GM18511 (cell line): ENCODE results near the gene TRPC4AP.

Experiments
- ATAC-seq: cut with Tn5 transposase; IDR thresholded peaks from one replicate; pipeline ENCODE4 v1.9.1; 2021; ENCODE audit warnings: mild to moderate bottlenecking, moderate library complexity; ENCODE audit not compliant: unreplicated experiment

TRPC4AP gene

DNA sequence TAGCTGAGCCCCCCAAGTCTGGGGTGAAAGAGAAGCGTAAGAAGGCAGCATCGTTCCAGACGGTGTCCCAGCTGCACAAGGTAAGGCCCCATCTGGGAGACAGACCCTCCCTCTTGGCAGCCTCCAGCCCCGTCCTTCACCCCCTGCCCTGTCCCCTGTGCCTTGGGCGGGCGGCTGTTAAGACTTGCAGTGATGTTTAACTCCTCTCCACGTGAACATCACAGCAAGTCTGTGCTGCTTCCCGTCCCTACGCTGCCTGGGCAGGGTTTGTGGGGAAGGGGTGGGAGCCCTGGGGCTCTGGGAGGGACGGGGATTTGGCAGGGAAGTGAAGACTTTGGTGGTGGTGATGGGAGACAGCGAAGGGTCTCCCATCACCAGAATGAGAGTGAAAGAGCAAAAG, 102.4 kb downstream of the TRPC4AP start:
- no peak for ATAC-seq

DNA sequence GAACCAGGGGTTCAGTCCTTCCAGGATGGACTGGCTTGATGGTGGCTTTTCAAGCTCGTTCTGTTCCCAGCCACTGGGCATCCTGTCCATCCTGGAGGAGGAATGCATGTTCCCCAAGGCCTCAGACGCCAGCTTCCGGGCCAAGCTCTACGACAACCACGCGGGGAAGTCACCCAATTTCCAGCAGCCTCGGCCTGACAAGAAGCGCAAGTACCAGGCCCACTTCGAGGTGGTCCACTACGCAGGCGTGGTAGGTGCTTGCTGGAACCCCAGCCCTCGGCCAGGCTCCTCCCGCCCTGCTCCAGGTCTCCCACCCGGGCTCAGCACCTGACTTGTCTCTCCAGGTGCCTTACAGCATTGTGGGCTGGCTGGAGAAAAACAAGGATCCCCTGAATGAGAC, 102.9 kb downstream of the TRPC4AP start:
- no peak for ATAC-seq

DNA sequence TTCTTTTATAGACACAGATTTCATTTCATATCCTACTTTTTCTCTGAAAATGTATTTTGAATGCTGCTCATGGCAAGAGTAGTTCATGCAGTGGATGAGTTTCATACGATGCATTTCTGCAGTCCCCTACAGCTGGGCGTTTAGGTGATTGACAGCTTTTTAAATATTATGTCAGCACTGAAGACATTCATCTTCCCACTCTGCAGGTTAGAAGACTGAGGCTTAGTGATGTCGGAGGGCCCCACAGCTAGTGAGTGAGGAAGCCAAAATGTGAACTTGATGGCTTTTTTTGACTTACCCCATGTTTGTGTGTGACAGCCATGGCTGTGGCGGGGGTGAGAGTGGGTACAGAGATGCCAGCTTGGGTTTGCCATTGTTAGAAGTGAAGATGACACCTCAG, 103.5 kb downstream of the TRPC4AP start:
- ATAC-seq: no peak

DNA sequence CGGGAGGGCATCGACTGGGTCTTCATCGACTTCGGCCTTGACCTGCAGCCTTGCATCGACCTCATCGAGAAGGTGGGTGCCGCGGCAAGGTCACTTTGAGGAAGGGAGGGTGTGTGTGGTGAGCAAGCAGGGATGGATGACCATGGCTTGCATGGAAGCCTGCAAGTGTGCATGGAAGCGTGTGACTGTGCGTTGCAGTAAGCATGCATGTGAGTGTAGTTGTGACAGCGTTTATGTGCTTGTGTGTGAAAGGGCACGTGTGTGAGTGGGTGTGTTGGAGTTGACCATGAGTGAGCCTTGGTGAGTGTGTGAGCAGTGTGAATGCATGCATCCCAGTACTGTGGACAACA, 104.4 kb downstream of the TRPC4AP start:
- ATAC-seq: no peak

DNA sequence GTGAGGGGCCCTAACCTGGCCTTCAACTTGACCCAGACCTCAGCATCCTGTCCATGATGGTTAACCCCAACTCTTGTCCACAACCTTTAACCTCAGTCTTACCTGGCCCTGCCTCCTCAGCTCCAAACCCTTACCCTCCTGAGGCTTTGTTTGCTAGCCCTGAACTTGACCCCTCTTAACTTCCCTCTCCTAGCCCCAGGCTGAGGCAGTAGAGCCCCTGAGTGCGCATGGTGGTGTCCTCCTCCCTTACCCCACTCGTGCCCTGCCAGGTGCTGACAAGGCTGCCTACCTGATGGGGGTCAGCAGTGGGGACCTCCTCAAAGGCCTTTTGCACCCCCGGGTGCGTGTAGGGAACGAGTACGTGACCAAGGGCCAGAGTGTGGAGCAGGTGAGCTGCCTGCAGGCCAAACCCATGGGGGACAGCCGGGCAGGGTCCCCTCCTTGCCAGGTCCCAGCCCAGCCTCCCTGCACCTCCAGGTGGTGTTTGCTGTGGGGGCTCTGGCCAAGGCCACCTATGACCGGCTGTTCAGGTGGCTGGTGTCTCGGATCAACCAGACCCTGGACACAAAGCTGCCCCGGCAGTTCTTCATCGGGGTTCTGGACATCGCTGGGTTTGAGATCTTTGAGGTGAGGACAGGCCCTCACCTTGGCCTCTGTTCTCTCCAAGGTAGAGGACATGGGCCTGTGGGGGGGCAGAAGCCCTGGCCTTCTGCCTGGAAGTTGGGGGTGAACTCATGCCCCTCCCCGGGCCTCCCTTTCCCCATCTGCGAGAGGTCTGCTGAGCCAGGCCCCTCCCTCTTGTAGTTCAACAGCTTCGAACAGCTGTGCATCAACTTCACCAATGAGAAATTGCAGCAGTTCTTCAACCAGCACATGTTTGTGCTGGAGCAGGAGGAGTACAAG, 105.1 kb downstream of the TRPC4AP start:
- ATAC-seq: no peak

DNA sequence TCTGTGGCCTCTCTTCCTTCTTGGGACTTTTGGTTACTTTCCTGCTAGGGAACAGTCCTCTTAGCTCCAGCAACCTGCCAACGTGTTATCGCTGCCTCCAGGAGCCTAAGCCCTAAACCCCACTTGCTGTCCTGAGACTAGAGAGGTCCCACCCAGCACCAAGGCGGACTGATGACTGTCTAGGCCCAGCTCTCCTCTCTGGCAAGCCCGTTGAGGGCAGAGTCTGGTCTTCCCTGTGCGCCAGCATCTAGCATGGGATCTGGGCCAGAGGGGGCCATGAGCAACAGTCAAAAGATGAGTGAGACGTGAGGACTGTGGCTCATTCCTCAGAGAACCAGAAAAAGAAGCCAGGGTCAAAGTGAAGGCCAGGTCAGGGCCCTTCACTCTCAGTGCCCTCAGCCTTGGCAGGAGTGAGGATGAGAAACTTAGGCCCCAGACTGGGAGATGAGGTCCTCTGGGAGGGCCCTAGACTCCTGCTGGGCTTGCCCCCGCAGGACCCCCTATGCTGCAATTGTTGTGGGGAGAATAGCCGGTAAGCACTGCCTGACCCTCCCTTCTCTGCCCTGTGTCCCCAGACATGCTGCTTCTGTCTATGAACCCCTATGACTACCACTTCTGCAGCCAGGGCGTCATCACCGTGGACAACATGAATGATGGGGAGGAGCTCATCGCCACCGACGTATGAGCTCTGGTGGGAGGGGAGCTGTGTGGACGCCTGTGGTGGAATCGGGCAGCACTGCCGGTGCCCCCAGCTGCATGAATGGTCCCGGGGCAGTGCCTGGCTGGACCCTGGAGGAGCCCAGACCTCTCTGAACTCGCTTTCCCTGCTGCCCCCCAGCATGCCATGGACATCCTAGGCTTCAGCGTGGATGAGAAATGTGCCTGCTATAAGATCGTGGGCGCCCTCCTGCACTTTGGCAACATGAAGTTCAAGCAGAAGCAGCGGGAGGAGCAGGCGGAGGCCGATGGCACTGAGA, 106.0 kb downstream of the TRPC4AP start:
- no peak for ATAC-seq

DNA sequence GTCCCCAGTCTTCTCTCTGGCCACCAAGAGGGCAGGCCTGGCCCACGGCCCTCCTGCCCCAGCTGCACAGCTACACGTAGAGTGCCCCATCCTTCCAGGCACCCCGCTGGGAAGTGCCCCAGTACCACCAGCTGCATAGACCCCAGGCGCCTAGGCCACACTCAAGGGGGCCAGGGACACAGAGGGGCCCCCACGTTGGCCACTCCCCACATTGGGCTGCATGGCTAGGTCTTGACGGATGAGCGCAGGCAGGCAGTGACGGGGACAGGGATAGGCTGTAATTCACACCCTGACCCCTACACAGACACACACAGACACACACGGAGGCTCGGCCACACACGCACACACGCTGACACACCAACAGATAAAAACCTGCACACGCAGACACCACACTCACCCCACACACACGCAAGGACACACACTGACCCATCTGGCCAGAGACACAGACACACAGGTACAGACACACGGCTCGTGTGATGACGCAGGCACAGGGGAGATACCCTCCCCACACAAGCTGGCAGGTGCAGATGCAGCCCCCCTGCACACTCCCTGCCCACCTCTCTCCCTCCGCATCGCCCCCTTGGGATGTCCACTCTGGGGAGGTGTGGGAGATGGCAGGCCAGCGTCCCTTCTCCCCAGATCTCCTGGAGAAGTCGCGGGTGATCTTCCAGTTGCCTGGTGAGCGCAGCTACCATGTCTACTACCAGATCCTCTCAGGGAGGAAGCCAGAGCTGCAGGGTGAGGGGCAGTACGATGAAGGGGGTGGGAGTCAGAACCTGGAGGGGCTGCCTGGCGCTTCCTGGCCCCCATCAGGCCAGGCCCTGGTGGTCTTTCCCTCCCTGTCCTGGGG, 106.9 kb downstream of the TRPC4AP start:
- no peak for ATAC-seq

DNA sequence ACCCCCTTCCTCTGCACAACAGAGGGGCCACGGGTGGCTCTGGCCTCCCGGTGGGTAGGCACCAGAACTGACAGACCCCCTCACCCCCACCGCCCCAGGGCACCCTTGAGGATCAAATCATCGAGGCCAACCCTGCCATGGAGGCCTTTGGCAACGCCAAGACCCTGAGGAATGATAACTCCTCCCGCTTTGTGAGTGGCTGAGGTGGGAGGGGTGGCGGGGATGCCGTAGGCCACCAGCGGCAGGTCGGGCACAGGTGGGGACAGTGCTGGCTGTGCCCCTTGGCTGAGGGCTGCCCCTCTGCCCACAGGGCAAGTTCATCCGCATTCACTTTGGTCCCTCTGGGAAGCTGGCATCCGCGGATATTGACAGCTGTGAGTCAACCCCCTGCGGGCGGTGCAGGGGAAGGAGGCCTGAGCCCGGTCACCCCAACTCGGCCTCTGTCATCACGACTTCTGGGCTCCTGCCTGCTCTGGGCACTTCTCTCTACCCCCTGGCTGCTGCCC, 107.8 kb downstream of the TRPC4AP start:
- ATAC-seq: no peak

DNA sequence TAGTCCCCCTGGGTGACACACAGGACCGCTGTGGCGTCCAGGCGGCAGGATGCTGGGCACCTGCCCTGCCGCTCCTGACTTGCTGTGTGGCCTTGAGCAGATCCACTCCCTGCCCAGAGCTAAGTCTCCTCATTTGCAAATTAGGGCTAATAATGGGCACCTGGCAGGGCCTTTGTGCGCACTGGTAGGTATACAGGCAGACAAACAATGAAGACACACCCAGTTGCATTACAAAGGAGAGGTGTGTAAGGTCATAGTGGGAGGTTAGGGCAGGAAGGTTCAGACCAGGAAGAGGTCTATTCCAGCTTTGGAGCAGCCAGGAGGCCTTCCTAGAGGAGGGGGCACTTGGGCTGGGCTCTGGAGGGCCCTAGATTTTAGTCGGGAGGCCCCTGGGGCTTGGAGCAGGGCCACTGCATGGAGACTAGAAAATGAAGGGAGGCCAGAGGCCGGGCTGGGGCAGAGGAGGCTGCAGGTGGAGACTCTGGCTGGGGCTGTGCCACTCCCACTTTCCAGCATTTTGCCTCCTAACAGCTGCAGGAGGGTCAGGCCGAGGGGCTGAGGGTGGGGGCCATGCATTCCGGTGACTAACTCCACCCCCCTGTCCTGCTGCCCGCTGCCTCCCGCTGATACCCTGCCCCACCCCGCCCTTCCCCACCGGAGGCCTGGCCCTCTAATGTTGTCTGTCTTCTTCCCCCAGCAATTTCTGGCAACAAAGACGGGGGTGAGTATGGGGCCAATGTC, 108.4 kb downstream of the TRPC4AP start:
- no peak for ATAC-seq

DNA sequence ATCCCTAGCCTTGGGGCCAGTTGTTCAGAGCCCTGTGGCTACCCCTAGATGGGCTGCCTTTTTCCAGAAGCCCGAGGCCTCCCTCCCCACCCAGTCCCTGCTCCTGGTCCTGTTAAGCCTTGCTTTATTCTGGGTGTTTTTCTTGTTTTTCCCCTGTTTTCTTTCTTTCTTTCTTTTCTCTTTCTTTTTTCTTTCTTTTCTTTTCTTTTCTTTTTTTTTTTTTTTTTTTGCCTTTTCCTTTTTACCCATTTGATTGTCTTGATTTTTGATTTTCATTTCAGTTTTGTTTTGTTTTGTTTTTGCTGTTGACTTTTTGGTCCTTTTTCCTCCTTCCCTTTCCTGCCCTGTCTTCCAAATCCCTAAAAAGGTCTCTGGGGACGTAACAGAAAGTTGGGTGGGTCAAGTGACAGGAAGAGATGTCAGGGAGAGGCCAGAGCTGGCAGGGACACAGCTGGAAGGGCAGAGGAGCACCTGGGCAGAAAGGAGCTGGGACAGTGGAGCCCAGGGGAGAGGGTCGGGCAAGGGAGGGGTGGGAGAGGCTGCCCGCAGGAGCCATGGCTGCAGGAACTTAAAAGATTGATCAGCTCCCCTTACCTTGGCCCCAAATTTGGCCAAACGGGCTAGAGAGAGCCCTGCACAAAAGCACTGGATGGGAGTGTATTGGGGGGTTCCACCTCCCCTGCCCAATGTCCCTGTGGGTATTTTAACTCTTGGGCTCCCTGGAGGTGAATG, 109.4 kb downstream of the TRPC4AP start:
- ATAC-seq: no peak

DNA sequence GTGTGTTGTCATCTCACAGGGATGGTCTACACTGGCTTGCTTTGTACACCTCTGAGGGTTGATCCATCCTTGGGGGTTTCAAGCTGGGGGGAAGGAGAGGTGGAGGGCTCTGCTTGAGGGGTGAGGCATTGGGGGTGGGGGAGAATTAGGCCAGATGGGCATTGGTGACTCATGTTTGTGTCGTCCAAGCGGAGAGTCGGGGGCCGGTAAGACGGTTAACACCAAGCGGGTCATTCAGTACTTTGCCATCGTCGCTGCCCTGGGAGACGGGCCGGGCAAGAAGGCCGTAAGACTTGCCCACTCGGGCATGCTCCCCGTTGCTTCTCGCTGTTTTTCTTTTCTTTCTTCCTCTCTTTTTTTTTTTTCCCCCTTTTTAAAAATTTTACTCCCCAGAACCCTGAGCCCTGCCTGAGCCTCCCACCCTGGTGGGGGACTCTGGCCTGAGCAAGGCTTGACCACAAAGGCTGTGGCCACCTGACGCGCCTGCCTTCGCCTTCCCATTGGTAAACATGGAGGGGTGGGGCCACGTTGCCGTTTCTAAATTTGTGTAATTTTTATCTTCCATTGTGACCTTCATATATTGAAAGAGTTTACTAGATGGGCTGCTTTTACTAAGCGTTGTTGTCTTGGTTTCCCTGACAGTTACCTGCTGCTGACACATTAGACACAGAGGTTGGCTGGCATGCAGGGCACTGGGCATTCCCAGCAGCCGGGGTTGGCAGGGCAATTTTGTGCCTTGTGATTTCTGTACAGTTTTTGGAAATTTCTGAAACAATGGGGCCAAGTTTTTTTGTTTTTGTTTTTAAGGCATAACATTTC, 110.1 kb downstream of the TRPC4AP start:
- ATAC-seq: no peak

DNA sequence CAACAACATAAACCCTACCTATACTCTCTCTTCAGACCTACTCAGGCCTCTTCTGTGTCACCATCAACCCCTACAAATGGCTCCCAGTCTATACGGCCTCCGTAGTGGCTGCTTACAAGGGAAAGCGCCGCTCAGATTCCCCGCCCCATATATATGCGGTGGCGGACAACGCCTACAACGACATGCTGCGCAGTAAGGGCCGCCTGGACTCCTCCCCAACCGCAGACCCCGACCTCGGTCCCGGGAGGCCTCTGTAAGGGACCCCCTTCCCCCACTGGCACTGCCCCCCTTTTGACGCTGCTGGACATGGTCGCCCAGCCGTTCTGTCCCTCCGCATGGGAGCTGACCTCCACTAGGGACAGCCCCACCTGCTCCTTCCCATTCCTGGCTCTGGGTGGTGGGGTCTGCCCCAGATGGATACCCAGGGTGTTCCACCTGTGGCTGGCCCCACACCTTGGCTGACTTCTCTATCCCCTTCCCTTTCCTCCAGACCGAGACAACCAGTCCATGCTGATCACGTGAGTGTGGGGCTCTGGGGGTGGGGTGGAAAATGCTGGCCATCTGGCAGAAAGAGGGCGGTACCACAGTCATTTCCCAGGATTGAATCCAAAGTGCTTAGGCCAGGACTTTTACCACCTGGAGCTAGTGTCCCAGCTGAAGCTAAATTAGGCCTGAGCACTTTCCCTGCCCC, 111.9 kb downstream of the TRPC4AP start:
- no peak for ATAC-seq

DNA sequence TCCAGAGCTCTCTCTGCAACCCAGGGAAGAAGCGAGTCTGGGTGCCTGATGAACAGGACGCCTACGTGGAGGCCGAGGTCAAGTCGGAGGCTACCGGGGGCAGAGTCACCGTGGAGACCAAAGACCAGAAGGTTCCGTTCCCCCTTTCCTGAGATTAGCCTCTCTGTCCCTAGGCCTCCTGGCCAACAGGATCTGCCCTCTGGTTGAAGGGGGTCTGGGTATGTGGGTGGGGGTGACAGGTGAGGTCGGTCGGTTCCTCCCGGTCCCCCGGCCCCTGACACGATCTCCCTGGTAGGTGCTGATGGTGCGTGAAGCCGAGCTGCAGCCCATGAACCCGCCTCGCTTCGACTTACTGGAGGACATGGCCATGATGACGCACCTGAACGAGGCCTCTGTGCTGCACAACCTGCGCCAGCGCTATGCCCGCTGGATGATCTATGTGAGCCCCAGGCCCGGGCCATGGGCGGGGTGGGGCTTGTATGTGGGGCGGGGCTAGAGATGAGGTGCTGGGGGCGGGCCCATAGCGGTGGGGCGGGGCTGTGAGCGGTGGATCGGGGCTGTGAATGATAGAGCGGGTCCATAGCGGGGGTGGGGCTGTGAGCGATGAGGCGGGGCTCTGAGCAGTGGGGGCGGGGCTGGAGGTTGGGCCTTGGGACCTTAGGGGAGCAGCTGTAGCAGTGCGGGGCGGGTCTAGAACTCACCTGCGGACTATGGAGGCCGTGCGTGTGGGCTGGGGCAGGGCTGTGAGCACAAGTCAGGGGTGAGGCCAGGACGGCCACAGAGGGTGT, 113.0 kb downstream of the TRPC4AP start:
- no peak for ATAC-seq

DNA sequence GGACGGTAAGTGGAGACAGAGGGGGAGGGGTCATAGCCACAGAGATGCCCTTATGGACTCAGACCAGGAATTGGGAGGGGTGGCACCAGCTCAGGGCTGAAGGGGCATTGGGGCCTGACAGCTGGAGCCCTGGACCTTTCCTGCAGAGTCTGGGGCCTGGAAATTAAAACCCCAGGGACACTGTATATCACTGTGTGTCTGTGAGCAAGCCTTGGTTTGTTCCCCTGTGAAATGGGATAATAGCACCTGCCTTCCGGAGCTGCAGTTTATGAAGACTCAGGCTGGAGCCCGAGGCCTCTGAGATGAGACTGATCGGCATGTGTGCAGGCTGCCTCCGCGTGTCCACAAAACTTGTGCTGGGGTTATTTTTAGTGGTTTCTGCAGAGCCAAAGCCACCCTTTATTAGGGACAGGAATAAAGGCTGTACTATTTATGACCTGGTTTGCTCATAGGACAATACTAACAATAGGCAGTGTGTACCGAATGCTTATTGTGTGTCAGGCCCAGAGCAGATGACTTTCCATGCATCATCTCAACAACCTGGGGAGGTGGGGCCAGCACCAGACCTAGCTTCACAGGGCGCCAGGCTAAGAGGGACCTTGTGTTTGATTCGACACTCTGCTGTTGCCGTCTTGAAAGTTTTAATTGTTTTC, 114.4 kb downstream of the TRPC4AP start:
- no peak for ATAC-seq

DNA sequence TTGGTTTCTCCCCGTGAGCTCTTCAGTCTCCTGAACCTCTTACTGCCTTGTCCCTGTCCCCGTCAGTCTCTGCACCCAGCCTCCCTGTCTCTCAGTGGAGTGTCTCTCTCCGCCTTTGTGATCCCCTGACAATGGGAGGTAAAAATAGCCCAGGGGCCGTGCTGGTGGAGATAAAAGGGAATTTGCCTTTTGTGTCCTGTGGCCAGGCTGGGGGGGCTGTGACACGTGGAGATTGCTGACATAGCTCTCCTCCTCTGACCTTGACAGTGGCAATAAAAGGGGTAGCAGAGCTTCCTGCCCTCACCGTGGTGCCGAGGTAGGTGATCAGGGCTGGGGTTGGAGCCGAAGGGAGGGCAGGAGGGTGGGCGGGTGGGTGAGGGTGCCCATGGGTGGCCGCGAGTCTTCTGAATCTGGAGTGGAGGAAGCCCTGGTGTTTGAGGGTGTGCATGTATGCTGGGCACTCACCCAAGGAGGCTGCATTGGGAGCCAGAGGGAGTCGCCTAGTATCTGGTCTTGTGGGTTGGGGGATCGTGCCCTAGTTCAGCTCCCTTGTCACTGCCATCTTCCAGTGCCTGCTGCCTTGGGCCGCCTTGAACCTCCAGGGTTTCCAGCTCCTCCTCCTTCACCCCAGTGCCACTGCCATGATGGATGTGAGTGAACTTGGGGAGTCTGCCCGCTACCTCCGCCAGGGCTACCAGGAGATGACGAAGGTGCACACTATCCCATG, 115.1 kb downstream of the TRPC4AP start:
- no peak for ATAC-seq

DNA sequence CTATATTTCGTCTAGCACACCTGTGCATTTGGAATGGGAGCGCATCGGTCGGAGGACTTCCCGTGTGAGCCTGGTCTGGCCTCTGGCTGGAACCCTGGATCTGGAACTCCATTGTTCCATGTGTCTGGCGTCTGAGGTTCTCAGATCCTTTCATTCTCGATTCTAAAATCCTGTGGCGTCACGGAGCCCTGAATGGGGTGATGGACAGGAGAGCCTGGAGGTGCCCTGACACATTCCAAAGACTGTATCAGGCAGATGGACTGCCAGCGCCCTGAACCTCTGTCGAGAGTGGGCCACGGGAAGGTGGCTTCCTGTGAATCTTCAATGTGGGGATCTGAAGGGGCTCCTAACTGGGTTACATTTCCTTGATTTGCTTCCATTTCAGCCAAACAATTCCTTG, 116.3 kb downstream of the TRPC4AP start:
- ATAC-seq: no peak
